ENCODE data around the gene ASB2. TPM values are rescaled to one million over a fixed set of nuclear protein-coding genes. Genes with fewer than 3 reads are reported as not detected.

ASB2 gene
- total and polyA plus RNA-seq, 10 donors: 6.6 to 18.0 (median 11.3) TPM

GRCh38 chr14:93969082-93969828, 7.1 kb downstream of the ASB2 start:
- Histone ChIP-seq H3K4me3 (no peak overlapping the region), H3K27ac (peak overlapping the region in 4 of 8 donors; percentile 4 to 92 (median 40)), H3K9me3 (no peaks in the 10 kb centered on the region), H3K36me3 (no peaks in the 10 kb centered on the region), H3K27me3 (replicated peaks in 1 of 7) (peaks cover 0 to 6% (median 0%) of the 10 kb centered on the region in 7 donors), H3K4me1 (peaks cover 39 to 79% (median 60%) of the 10 kb centered on the region in 6 donors)
- TF ChIP-seq POLR2AphosphoS5 (IDR thresholded peaks at IDR 0.05) (peak in 2 of 3 donors; percentile 26 to 53), POLR2A (IDR thresholded peaks at IDR 0.05) (no peak), CTCF (IDR thresholded peaks at IDR 0.05 in 8 of 11, conservative IDR thresholded peaks at IDR 0.05 in 3 of 11) (no peak)
- WGBS, 5 donors: 34 to 57% (median 43%) methylated on average over 10 to 12 of the region's 12 CpGs
- intact Hi-C loops (cut with DNase I; ENCODE audit: low total_unique reads): no loop called here
- peak; percentile 82 for DNase-seq

GRCh38 chr14:93967637-93968250, 8.6 kb downstream of the ASB2 start:
- Histone ChIP-seq H3K27me3 (replicated peaks in 1 of 7) (no peaks in the 10 kb centered on the region), H3K4me3 (no peak overlapping the region), H3K27ac (peak overlapping the region in 6 of 8 donors; percentile 29 to 92 (median 59)), H3K36me3 (no peaks in the 10 kb centered on the region), H3K9me3 (no peaks in the 10 kb centered on the region), H3K4me1 (peaks cover 52 to 94% (median 75%) of the 10 kb centered on the region in 6 donors)
- intact Hi-C loops (cut with DNase I; ENCODE audit: low total_unique reads): no loop called here
- no peak for DNase-seq
- WGBS, 5 donors: 47 to 60% (median 52%) methylated on average over 10 of the region's 10 CpGs
- TF ChIP-seq POLR2AphosphoS5 (IDR thresholded peaks at IDR 0.05) (no peak), CTCF (IDR thresholded peaks at IDR 0.05 in 8 of 11, conservative IDR thresholded peaks at IDR 0.05 in 3 of 11) (no peak), POLR2A (IDR thresholded peaks at IDR 0.05) (no peak)

DNA sequence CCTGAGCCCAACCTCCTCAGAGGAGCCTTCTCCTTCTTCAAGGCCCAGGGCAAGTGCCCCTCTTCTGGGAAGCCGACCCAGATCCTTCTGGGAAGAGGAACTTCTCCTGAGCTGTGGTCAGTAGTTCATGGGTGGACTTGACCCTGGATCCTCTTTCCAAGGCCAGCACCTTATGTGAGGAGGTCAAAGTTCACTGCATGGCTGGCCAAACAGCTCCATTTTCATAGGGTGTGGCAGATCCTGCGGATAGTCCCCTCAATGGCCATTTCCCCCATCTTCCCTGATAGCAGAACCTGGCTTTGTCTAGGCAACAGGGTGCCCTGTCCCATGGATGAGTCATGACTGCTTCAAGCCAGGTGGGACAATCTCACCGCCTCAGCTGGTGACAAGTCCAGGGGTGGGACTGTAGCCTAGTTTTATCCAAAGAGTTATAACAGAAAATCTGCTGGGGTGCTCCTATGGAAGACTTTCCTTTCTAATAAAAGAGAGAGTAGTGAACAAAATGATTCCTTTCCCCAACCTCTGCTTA, 10.4 kb downstream of the ASB2 start:
- no peak for TF ChIP-seq CTCF (IDR thresholded peaks at IDR 0.05 in 8 of 11, conservative IDR thresholded peaks at IDR 0.05 in 3 of 11)
- no peak for TF ChIP-seq POLR2AphosphoS5 (IDR thresholded peaks at IDR 0.05)
- no peak for TF ChIP-seq POLR2A (IDR thresholded peaks at IDR 0.05)
- intact Hi-C loops (cut with DNase I; ENCODE audit: low total_unique reads): no loop called here
- Histone ChIP-seq H3K27me3 (replicated peaks in 1 of 7) (no peaks in the 10 kb centered on the region), H3K27ac (peak overlapping the region in 6 of 8 donors; percentile 32 to 92 (median 56)), H3K36me3 (no peaks in the 10 kb centered on the region), H3K4me3 (no peak overlapping the region), H3K9me3 (no peaks in the 10 kb centered on the region), H3K4me1 (peaks cover 59 to 97% (median 84%) of the 10 kb centered on the region in 6 donors)
- WGBS, 5 donors: 74 to 86% (median 80%) methylated on average over 3 of the region's 3 CpGs
- DNase-seq: no peak
